Caco-2 (cell line): ENCODE measurements around the gene SMNDC1. TPM values are rescaled to one million over a fixed set of nuclear protein-coding genes. Genes with fewer than 3 reads are reported as not detected.

Experiments
- BruUV-seq: library from RNA; stranded (reverse); fragments of 400-500 nt; replicated peaks from 2 replicates; lab custom pipeline; 2021; lab: Mats Ljungman, UMichigan
- CTCF ChIA-PET: fragments of 300-600 bp; sonication (Branson Sonifier 250); formaldehyde crosslinking; loops from one replicate; lab custom pipeline; 2022; ENCODE audit warnings: antibody characterized with exemption; lab: Charles Lee
- POLR2A ChIA-PET: fragments of 300-600 bp; sonication (Branson Sonifier 250); formaldehyde crosslinking; loops from one replicate; lab custom pipeline; 2022; ENCODE audit warnings: antibody characterized with exemption; lab: Charles Lee
- DNase-seq, 2 experiments: peaks; one replicate each; pipeline versions ENCODE4 v3.0.0 to v3.0.0-alpha.2; 2020 to 2022
- H3K27me3 ChIP-seq: replicated peaks from 2 replicates; pipeline ENCODE4 v1.6.0; 2011; ENCODE audit warnings: low read length; ENCODE audit not compliant: control insufficient read depth, insufficient read depth
- H3K36me3 ChIP-seq: 2 replicates; pipeline ENCODE4 v1.5.1; 2011; ENCODE audit warnings: low read length; ENCODE audit not compliant: control insufficient read depth, insufficient read depth
- H3K4me1 ChIP-seq: fragments of 250-450 bp; sonication (Bioruptor Pico); 2 replicates; pipeline ENCODE4 v1.5.1; 2020; ENCODE audit warnings: mild to moderate bottlenecking
- H3K4me3 ChIP-seq: 2 replicates; pipeline ENCODE4 v1.5.1; 2011; ENCODE audit warnings: low read depth, mild to moderate bottlenecking, control low read depth, low read length
- H3K9me3 ChIP-seq: fragments of 250-450 bp; sonication (Bioruptor Pico); 2 replicates; pipeline ENCODE4 v1.5.1; 2020; ENCODE audit warnings: mild to moderate bottlenecking, moderate library complexity
- H3K27ac Mint-ChIP-seq: one replicate; pipeline ENCODE4 v1.8.0; 2022; ENCODE audit warnings: mixed read lengths; ENCODE audit not compliant: unreplicated experiment
- H3K27me3 Mint-ChIP-seq: one replicate; pipeline ENCODE4 v1.8.0; 2022; ENCODE audit warnings: mixed read lengths; ENCODE audit not compliant: insufficient read depth, unreplicated experiment
- H3K36me3 Mint-ChIP-seq: one replicate; pipeline ENCODE4 v1.8.0; 2022; ENCODE audit warnings: mild to moderate bottlenecking, mixed read lengths; ENCODE audit not compliant: insufficient read depth, unreplicated experiment
- H3K4me1 Mint-ChIP-seq: one replicate; pipeline ENCODE4 v1.8.0; 2022; ENCODE audit warnings: low read depth, mixed read lengths; ENCODE audit not compliant: unreplicated experiment
- H3K4me3 Mint-ChIP-seq: one replicate; pipeline ENCODE4 v1.8.0; 2022; ENCODE audit warnings: mild to moderate bottlenecking, moderate library complexity, mixed read lengths; ENCODE audit not compliant: unreplicated experiment
- H3K9me3 Mint-ChIP-seq: one replicate; pipeline ENCODE4 v1.8.0; 2022; ENCODE audit warnings: mixed read lengths; ENCODE audit not compliant: unreplicated experiment
- CTCF ChIP-seq, 2 experiments: fragments of 200-600 bp in 1 of 2; IDR thresholded peaks; 1 replicate in 1 of 2; 2 replicates in 1 of 2; pipeline versions ENCODE4 v1.5.1 to v1.8.0; 2011 to 2022; ENCODE audit warnings: antibody characterized with exemption in 1 of 2, control low read depth in 1 of 2, inconsistent platforms in 1 of 2, low read depth in 1 of 2, low read length in 1 of 2, mild to moderate bottlenecking in 1 of 2, moderate library complexity in 1 of 2; ENCODE audit not compliant: insufficient read depth in 1 of 2, severe bottlenecking in 1 of 2, unreplicated experiment in 1 of 2
- intact Hi-C: fragments of 100-400 bp; cut with micrococcal nuclease; formaldehyde crosslinking; loops from one replicate; pipeline ENCODE4 v1.10.0; 2022; ENCODE audit not compliant: unreplicated experiment
- total RNA-seq: library from RNA; stranded (reverse); gene quantifications from 2 replicates; pipeline ENCODE4 v1.2.3, GENCODE V29; 2022

The SMNDC1 gene
- total RNA-seq, 1 experiment from 2014 or later, result 52.4 TPM

GRCh38 chr10:110241407-110241806, 63.3 kb downstream of the SMNDC1 start:
- POLR2A ChIA-PET, result interaction anchor here (1.0 kb wide), 1 partner anchor 30 kb away, joined by 3 read pairs; no protein-coding TSS in a partner anchor
- H3K27me3 Mint-ChIP-seq, result no peaks in the 10 kb centered on the region
- H3K4me3 ChIP-seq, result no peak overlapping the region
- TF ChIP-seq CTCF (IDR thresholded peaks at IDR 0.05; ENCODE audit: insufficient read depth in 1 of 2, low read depth in 1 of 2, low read length in 1 of 2, severe bottlenecking in 1 of 2, unreplicated experiment in 1 of 2), result no peak
- H3K4me1 Mint-ChIP-seq, result peaks cover 7% of the 10 kb centered on the region
- no peak overlapping the region for H3K27ac Mint-ChIP-seq
- CTCF ChIA-PET, result interaction anchor here (0.7 kb wide), 1 partner anchor 39 kb away, joined by 3 read pairs; no protein-coding TSS in a partner anchor
- H3K9me3 ChIP-seq, result no peaks in the 10 kb centered on the region
- no peaks in the 10 kb centered on the region; the same call in 1 of the 2 replicates for H3K36me3 ChIP-seq
- no peaks in the 10 kb centered on the region for H3K27me3 ChIP-seq
- no peaks in the 10 kb centered on the region for H3K4me1 ChIP-seq
- no peaks in the 10 kb centered on the region for H3K9me3 Mint-ChIP-seq
- H3K4me3 Mint-ChIP-seq, result no peak overlapping the region
- no TSS peak for BruUV-seq
- no peaks in the 10 kb centered on the region for H3K36me3 Mint-ChIP-seq
- DNase-seq, result no peak
- intact Hi-C loops, result no loop called here

Other genes with a start within 250 kb of the SMNDC1 start
- gene MXI1, start 97.3 kb downstream of the SMNDC1 start, total RNA-seq, result 9.1 and 11.0 TPM in 2 replicates
- 15.0 and 18.4 TPM in 2 replicates for gene DUSP5, start 193.0 kb upstream of the SMNDC1 start, total RNA-seq